ENCODE data around the gene PACRG. TPM values are rescaled to one million over a fixed set of nuclear protein-coding genes. Genes with fewer than 3 reads are reported as not detected.

Gene PACRG
- total and polyA plus RNA-seq, 2 of the 8 experiments (the other 6 are each of a cell fraction or from before 2014, with no cell fraction given) = 0.44 to 0.54 TPM

- Histone ChIP-seq H3K4ac (replicated peaks; ENCODE audit: insufficient read length, low read depth, low read length) (no peak overlapping the region), H2AFZ (ENCODE audit: low read length) (no peak overlapping the region), H3K23ac (ENCODE audit: insufficient read length) (no peak overlapping the region), H3K18ac (ENCODE audit: extremely low read depth, low read length) (no peak overlapping the region), H2BK20ac (ENCODE audit: low read length) (no peak overlapping the region), H2AK5ac (ENCODE audit: low read depth, low read length) (no peak overlapping the region), H4K20me1 (replicated peaks in 1 of 2; ENCODE audit: control insufficient read depth in 1 of 2, insufficient read depth in 2 of 2, low read length in 2 of 2) (no peaks in the 10 kb centered on the region), H4K8ac (ENCODE audit: extremely low read depth, insufficient read depth, low read length) (no peak overlapping the region), H3K9ac (replicated peaks in 1 of 4; ENCODE audit: extremely low read depth in 1 of 4, low read depth in 3 of 4, low read length in 3 of 4) (no peak overlapping the region), H3K23me2 (ENCODE audit: low read depth, low read length) (no peaks in the 10 kb centered on the region), H3K27ac (ENCODE audit: low read depth, low read length) (no peak overlapping the region), H2BK15ac (ENCODE audit: low read length) (no peak overlapping the region), H3K27me3 (replicated peaks in 1 of 4; ENCODE audit: control insufficient read depth in 3 of 4, extremely low read depth in 1 of 4, insufficient read depth in 3 of 4, low read length in 3 of 4) (no peaks in the 10 kb centered on the region), H2BK12ac (ENCODE audit: low read depth, low read length) (no peak overlapping the region), H3K4me1 (replicated peaks in 1 of 4; ENCODE audit: control insufficient read depth in 3 of 4, insufficient read depth in 4 of 4, low read length in 3 of 4) (no peaks in the 10 kb centered on the region), H3K4me2 (ENCODE audit: insufficient read depth in 1 of 2, low read depth in 2 of 2, low read length in 2 of 2) (no peak overlapping the region), H4K91ac (replicated peaks; ENCODE audit: insufficient read length, low read length) (no peak overlapping the region), H3K56ac (replicated peaks; ENCODE audit: insufficient read length, low read depth, low read length) (no peak overlapping the region), H3K4me3 (ENCODE audit: extremely low read depth in 1 of 4, insufficient read depth in 2 of 4, low read depth in 3 of 4, low read length in 4 of 4) (no peak overlapping the region), H4K5ac (ENCODE audit: insufficient read length, low read depth, low read length) (no peak overlapping the region), H2BK120ac (replicated peaks; ENCODE audit: low read depth, low read length) (no peak overlapping the region), H3K36me3 (ENCODE audit: control insufficient read depth in 2 of 4, insufficient read depth in 4 of 4, low read length in 3 of 4) (no peaks in the 10 kb centered on the region), H2BK5ac (ENCODE audit: low read depth, low read length) (no peak overlapping the region), H3K79me2 (ENCODE audit: control insufficient read depth in 1 of 2, insufficient read depth in 2 of 2, low read length in 2 of 2) (no peaks in the 10 kb centered on the region), H3K9me3 (ENCODE audit: insufficient read depth in 2 of 2, low read depth in 1 of 2, low read length in 1 of 2) (no peaks in the 10 kb centered on the region), H3K79me1 (ENCODE audit: low read depth, low read length) (no peaks in the 10 kb centered on the region), H3K14ac (ENCODE audit: insufficient read length) (no peak overlapping the region)
- DNase-seq (ENCODE audit: low read depth in 1 of 2, low spot score in 2 of 2) (no peak), FAIRE-seq (no peak)
- CTCF ChIA-PET (ENCODE audit: partially characterized antibody) = no interaction called here
- 95% methylated on average over 1 of the region's 1 CpG; no CpG with 5 or more reads in 1 of the 2 experiments for WGBS, 2 experiments (ENCODE audit: extremely low coverage in 1 of 2, insufficient coverage in 1 of 2, insufficient read length in 1 of 2, insufficient replicate concordance in 2 of 2, low coverage in 1 of 2, low lambda C conversion rate in 2 of 2, missing lambda C conversion rate in 1 of 2)
- POLR2A ChIA-PET (ENCODE audit: partially characterized antibody) = no interaction called here
- TF ChIP-seq USF2 (IDR thresholded peaks at IDR 0.05; ENCODE audit: low read length) = no peak
- TF ChIP-seq POLR2A (IDR thresholded peaks at IDR 0.05; ENCODE audit: control extremely low read depth in 1 of 2, low read depth in 2 of 2, low read length in 2 of 2) = no peak
- TF ChIP-seq JUND (IDR thresholded peaks at IDR 0.05; ENCODE audit: low read length) = no peak
- no peak for TF ChIP-seq ATF2 (IDR thresholded peaks at IDR 0.05; ENCODE audit: low read length)
- no peak for TF ChIP-seq PHF8 (conservative IDR thresholded peaks at IDR 0.05; ENCODE audit: low read depth, low read length)
- no peak for TF ChIP-seq RBBP5 (IDR thresholded peaks at IDR 0.05; ENCODE audit: borderline replicate concordance, low read depth, low read length)
- no peak for TF ChIP-seq RFX5 (IDR thresholded peaks at IDR 0.05; ENCODE audit: borderline replicate concordance, low read depth, low read length)
- TF ChIP-seq CBX5 (IDR thresholded peaks at IDR 0.05; ENCODE audit: low read depth, low read length) = no peak
- no peak for TF ChIP-seq EGR1 (IDR thresholded peaks at IDR 0.05; ENCODE audit: borderline replicate concordance, low read depth, low read length)
- no peak for TF ChIP-seq NANOG (IDR thresholded peaks at IDR 0.05; ENCODE audit: insufficient read depth, low read depth, low read length, poor library complexity, severe bottlenecking)
Observed at GRCh38 chr6:163014736-163015135, 287.0 kb downstream of the PACRG start.
